ENCODE measurements around the gene TOMM7. TPM values are rescaled to one million over a fixed set of nuclear protein-coding genes. Genes with fewer than 3 reads are reported as not detected.
"Not testable (repeated sequence)": the region's sequence is repeated elsewhere in the genome, so short reads cannot be mapped to it uniquely, and the experiment has no call there.

TOMM7 gene
- total and polyA plus RNA-seq, 4 donors, result 122 to 275 (median 204) TPM

DNA sequence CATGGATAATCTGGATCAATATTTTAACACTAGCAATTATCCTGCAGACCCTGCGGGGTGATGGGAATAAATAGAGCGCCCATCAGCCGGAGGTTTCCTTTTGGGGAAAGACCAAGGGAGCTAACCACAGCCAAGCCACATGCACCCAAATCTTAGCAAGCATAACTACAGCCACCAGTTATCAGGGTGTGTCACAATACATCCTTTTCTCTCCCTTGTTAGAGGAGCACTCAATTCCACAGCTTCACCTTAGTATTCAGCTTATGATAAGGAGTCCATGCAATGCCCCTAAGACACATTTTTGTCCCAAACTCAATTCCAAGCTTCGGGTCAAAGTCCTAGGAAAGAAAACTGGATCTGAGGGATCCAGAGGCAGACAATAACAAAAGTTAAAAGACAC, 15.9 kb downstream of the TOMM7 start:
- no peak overlapping the region for H3K9ac ChIP-seq (ENCODE audit: insufficient read depth in 1 of 2, low read length in 2 of 2)
- WGBS, 2 donors, result 91 to 92% methylated on average over 4 of the region's 4 CpGs
- no peak for TF ChIP-seq CTCF (IDR thresholded peaks at IDR 0.05; ENCODE audit: control extremely low read depth, extremely low read depth)
- DNase-seq (no peak), ATAC-seq (ENCODE audit: insufficient read depth, low FRiP score) (no peak)
- H3K4me3 ChIP-seq, result no peak overlapping the region
- no peak overlapping the region for H3K27ac ChIP-seq (ENCODE audit: low read depth in 1 of 2, low read length in 1 of 2)
- H3K4me1 ChIP-seq (ENCODE audit: control insufficient read depth in 5 of 5, insufficient read depth in 5 of 5, low read length in 5 of 5), result peaks cover 0 to 2% (median 0%) of the 10 kb centered on the region in 5 donors
- H3K36me3 ChIP-seq (ENCODE audit: control insufficient read depth in 4 of 4, insufficient read depth in 4 of 4, low read length in 4 of 4), result peaks cover 0 to 2% (median 0%) of the 10 kb centered on the region in 4 donors
- H3K9me3 ChIP-seq (ENCODE audit: control insufficient read depth in 4 of 4, insufficient read depth in 3 of 4, low read length in 3 of 4), result no peaks in the 10 kb centered on the region
- H3K27me3 ChIP-seq (ENCODE audit: control insufficient read depth in 3 of 3, insufficient read depth in 3 of 3, low read length in 2 of 3), result no peaks in the 10 kb centered on the region

DNA sequence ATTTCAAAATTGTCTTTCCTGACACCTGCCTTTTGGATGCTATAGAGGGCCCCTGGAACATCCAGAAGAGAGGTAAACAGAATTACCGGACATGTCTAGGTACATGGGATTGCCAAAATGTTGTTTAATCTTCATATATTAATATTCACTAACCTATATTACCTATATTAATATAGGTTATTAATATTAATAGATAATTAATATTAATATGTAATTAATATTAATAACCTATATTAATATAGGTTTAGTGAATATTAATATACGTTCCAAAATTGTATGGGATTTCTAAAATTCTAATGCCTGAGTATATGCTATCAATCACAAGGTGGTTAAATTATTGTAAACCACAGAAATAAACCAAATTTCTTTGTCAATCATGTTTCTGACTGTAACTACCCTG, 17.4 kb downstream of the TOMM7 start:
- Histone ChIP-seq H3K4me1 (ENCODE audit: control insufficient read depth in 5 of 5, insufficient read depth in 5 of 5, low read length in 5 of 5) (peaks cover 0 to 2% (median 0%) of the 10 kb centered on the region in 5 donors), H3K4me3 (no peak overlapping the region), H3K9ac (ENCODE audit: insufficient read depth in 1 of 2, low read length in 2 of 2) (no peak overlapping the region), H3K27me3 (ENCODE audit: control insufficient read depth in 3 of 3, insufficient read depth in 3 of 3, low read length in 2 of 3) (no peaks in the 10 kb centered on the region), H3K36me3 (ENCODE audit: control insufficient read depth in 4 of 4, insufficient read depth in 4 of 4, low read length in 4 of 4) (no peaks in the 10 kb centered on the region), H3K27ac (ENCODE audit: low read depth in 1 of 2, low read length in 1 of 2) (no peak overlapping the region), H3K9me3 (ENCODE audit: control insufficient read depth in 4 of 4, insufficient read depth in 3 of 4, low read length in 3 of 4) (no peaks in the 10 kb centered on the region)
- DNase-seq (no peak), ATAC-seq (ENCODE audit: insufficient read depth, low FRiP score) (no peak)
- 95% methylated on average over 2 of the region's 2 CpGs for WGBS, 2 donors
- no peak for TF ChIP-seq CTCF (IDR thresholded peaks at IDR 0.05; ENCODE audit: control extremely low read depth, extremely low read depth)

GRCh38 chr7:22802831-22803230, 19.8 kb downstream of the TOMM7 start:
- H3K27ac ChIP-seq (ENCODE audit: low read depth in 1 of 2, low read length in 1 of 2); ATAC-seq (ENCODE audit: insufficient read depth, low FRiP score); H3K27me3 ChIP-seq (ENCODE audit: control insufficient read depth in 3 of 3, insufficient read depth in 3 of 3, low read length in 2 of 3); H3K9me3 ChIP-seq (ENCODE audit: control insufficient read depth in 4 of 4, insufficient read depth in 3 of 4, low read length in 3 of 4); H3K4me1 ChIP-seq (ENCODE audit: control insufficient read depth in 5 of 5, insufficient read depth in 5 of 5, low read length in 5 of 5); H3K4me3 ChIP-seq; H3K36me3 ChIP-seq (ENCODE audit: control insufficient read depth in 4 of 4, insufficient read depth in 4 of 4, low read length in 4 of 4); H3K9ac ChIP-seq (ENCODE audit: insufficient read depth in 1 of 2, low read length in 2 of 2); DNase-seq: not testable (repeated sequence)
- WGBS, 2 donors, result 82 to 88% methylated on average over 4 of the region's 4 CpGs

GRCh38 chr7:22802426-22802825, 20.2 kb downstream of the TOMM7 start:
- peaks cover 0 to 2% (median 0%) of the 10 kb centered on the region in 5 donors for H3K4me1 ChIP-seq (ENCODE audit: control insufficient read depth in 5 of 5, insufficient read depth in 5 of 5, low read length in 5 of 5)
- DNase-seq (no peak), ATAC-seq (ENCODE audit: insufficient read depth, low FRiP score) (no peak)
- no peak overlapping the region for H3K27ac ChIP-seq (ENCODE audit: low read depth in 1 of 2, low read length in 1 of 2)
- no peaks in the 10 kb centered on the region for H3K9me3 ChIP-seq (ENCODE audit: control insufficient read depth in 4 of 4, insufficient read depth in 3 of 4, low read length in 3 of 4)
- no peaks in the 10 kb centered on the region for H3K27me3 ChIP-seq (ENCODE audit: control insufficient read depth in 3 of 3, insufficient read depth in 3 of 3, low read length in 2 of 3)
- no peaks in the 10 kb centered on the region for H3K36me3 ChIP-seq (ENCODE audit: control insufficient read depth in 4 of 4, insufficient read depth in 4 of 4, low read length in 4 of 4)
- no peak for TF ChIP-seq CTCF (IDR thresholded peaks at IDR 0.05; ENCODE audit: control extremely low read depth, extremely low read depth)
- H3K9ac ChIP-seq (ENCODE audit: insufficient read depth in 1 of 2, low read length in 2 of 2), result no peak overlapping the region
- no peak overlapping the region for H3K4me3 ChIP-seq
- WGBS, 2 donors, result 92 to 96% methylated on average over 4 of the region's 4 CpGs

All from lung (tissue), 12 donors.